ENCODE measurements around the gene LTB. TPM values are rescaled to one million over a fixed set of nuclear protein-coding genes. Genes with fewer than 3 reads are reported as not detected.
"Not testable (repeated sequence)": the region's sequence is repeated elsewhere in the genome, so short reads cannot be mapped to it uniquely, and the experiment has no call there.

LTB gene
- polyA plus RNA-seq, 1 donor, result 1.5 TPM

- peak; percentile 38 for DNase-seq
These were observed 6.8 kb downstream of the LTB start, which contains the start of gene TNF for GRCh38 chr6:31575335-31575901. TSS of gene TNF (plus strand) at chr6:31575565. CDS start at chr6:31575742, 177 bp downstream.

- no peak for DNase-seq
These were observed 7.8 kb downstream of the LTB start for GRCh38 chr6:31574106-31575061.

DNA sequence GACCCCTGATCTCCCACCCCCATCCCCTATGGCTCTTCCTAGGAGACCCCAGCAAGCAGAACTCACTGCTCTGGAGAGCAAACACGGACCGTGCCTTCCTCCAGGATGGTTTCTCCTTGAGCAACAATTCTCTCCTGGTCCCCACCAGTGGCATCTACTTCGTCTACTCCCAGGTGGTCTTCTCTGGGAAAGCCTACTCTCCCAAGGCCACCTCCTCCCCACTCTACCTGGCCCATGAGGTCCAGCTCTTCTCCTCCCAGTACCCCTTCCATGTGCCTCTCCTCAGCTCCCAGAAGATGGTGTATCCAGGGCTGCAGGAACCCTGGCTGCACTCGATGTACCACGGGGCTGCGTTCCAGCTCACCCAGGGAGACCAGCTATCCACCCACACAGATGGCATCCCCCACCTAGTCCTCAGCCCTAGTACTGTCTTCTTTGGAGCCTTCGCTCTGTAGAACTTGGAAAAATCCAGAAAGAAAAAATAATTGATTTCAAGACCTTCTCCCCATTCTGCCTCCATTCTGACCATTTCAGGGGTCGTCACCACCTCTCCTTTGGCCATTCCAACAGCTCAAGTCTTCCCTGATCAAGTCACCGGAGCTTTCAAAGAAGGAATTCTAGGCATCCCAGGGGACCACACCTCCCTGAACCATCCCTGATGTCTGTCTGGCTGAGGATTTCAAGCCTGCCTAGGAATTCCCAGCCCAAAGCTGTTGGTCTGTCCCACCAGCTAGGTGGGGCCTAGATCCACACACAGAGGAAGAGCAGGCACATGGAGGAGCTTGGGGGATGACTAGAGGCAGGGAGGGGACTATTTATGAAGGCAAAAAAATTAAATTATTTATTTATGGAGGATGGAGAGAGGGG, 8.8 kb downstream of the LTB start:
- no peak for DNase-seq

DNA sequence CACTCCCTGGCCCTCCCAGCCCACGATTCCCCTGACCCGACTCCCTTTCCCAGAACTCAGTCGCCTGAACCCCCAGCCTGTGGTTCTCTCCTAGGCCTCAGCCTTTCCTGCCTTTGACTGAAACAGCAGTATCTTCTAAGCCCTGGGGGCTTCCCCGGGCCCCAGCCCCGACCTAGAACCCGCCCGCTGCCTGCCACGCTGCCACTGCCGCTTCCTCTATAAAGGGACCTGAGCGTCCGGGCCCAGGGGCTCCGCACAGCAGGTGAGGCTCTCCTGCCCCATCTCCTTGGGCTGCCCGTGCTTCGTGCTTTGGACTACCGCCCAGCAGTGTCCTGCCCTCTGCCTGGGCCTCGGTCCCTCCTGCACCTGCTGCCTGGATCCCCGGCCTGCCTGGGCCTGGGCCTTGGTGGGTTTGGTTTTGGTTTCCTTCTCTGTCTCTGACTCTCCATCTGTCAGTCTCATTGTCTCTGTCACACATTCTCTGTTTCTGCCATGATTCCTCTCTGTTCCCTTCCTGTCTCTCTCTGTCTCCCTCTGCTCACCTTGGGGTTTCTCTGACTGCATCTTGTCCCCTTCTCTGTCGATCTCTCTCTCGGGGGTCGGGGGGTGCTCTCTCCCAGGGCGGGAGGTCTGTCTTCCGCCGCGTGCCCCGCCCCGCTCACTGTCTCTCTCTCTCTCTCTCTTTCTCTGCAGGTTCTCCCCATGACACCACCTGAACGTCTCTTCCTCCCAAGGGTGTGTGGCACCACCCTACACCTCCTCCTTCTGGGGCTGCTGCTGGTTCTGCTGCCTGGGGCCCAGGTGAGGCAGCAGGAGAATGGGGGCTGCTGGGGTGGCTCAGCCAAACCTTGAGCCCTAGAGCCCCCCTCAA, 9.9 kb downstream of the LTB start, which contains the start of gene LTA:
LTA (plus strand) TSS at position 249 of the 871 bp plus-strand sequence; CDS start at position 703, 454 bp downstream.
- DNase-seq, result no peak

DNA sequence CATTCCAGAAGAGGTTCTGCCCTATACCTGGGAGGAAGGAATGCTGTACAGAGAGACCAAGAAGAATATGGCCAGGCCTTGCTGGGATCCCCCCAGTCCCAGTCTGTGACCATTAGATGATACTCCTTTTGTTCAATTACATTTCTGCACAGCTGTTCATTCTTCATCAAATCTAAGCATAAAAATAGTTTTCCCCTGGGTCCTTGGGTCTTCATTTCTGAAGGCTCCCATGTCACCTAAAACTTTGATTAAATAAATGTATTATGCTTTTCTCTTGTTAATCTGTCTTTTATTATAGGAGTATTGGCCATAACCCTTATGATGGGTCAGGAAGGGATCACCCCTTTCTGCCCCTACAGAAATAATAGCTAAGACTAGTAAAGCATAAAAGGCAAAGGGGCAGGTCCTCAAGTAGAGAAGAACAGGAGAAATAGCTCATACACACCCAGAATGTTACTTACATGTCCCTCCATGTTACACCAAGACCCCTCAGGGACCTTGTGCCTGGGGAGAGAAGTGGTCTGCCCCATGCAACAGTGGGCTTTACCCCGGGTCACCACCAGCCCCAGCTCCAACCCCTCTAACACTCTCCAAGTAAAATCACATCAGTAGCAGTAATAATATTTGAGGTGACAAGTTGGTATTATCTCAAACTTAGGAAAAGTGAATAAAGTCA, 12.2 kb downstream of the LTB start:
- no peak for DNase-seq

- no peak for DNase-seq
These were observed 13.7 kb downstream of the LTB start for GRCh38 chr6:31568537-31568961.

DNA sequence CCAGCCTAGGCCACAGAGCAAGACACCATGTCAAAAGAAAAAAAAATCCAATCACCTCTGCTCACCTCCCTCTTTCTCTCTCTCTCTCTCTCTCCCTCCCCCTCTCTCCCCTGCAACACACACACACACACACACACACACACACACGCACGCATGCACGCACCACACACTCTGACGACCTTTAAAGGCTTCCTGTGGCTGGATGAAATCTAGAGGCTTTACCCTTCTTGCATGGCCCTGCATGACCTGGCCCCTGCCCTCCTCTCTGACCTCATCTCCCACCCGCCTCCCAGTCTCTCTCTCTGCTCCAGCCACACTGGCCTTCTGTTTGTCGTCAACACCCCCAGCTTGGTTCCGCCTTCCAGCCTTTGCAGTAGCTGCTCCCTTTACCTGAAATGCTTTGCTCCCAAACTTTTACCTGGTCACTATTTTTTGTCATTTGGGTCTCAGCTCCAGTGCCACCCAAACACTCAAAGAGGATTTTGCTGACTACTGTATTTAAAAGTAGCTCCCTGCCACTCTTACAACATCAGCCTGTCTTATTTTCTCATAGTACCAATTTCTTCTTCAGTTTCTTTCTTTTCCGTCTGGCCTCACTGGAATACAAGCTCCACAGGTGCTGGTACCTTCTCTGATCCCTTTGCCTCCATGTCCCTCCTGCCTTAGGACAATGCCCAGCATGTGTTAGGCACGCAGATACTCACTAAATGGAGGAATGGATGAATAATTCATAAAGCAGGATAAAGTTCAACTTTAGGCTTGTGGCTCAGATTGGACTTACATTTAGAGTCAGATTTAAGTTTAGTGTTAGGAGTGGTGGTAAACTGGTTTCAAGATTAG, 14.5 kb downstream of the LTB start:
- DNase-seq, result no peak

DNA sequence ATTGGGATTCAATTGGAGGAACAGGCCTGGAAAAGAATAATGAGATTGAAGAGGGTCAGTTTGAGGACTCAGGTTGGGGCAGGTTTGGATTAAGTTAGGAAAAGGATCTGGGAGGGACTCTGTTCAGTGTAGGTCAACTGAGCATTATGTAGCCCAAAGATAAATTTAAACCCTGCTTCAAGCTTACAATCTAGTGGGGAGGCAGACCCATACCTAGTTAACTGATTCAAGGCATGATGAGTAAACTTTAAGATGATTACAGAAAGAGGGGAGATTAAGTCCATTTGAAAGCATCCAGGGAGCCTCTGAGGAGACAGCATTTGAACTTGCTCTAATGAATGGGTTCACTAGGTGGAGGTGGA, 21.5 kb downstream of the LTB start:
- DNase-seq, result no peak

- DNase-seq, result no peak
These were observed 22.1 kb downstream of the LTB start for GRCh38 chr6:31559958-31560696.

GRCh38 chr6:31559606-31559957, 22.6 kb downstream of the LTB start:
- no peak for DNase-seq

- DNase-seq, result no peak
These were observed 23.4 kb downstream of the LTB start for GRCh38 chr6:31558631-31559500.

GRCh38 chr6:31558318-31558625, 24.0 kb downstream of the LTB start:
- no peak for DNase-seq

- no peak for DNase-seq
These were observed 24.5 kb downstream of the LTB start for GRCh38 chr6:31557443-31558317.

GRCh38 chr6:31556307-31556706, 25.9 kb downstream of the LTB start:
- no peak for DNase-seq

DNA sequence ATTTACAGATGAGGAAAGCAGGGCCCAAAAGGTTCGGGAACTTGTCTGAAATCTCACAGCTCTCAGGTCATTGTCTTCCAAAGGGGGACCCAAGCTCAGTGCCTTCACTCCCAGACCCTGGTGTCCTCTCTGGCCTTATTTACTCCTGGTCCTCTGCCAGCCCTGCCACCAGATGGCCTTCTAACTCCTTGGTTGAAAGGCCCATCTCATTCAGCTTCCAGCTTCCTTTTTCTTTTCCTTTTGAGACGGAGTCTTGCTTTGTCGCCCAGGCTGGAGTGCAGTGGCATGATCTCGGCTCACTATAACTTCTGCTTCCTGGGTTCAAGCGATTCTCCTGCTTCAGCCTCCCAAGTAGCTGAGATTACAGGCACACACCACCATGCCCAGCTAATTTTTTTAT, 30.9 kb downstream of the LTB start:
- not testable (repeated sequence) for DNase-seq

GRCh38 chr6:31548544-31548873, 33.7 kb downstream of the LTB start:
- DNase-seq, result no peak

DNA sequence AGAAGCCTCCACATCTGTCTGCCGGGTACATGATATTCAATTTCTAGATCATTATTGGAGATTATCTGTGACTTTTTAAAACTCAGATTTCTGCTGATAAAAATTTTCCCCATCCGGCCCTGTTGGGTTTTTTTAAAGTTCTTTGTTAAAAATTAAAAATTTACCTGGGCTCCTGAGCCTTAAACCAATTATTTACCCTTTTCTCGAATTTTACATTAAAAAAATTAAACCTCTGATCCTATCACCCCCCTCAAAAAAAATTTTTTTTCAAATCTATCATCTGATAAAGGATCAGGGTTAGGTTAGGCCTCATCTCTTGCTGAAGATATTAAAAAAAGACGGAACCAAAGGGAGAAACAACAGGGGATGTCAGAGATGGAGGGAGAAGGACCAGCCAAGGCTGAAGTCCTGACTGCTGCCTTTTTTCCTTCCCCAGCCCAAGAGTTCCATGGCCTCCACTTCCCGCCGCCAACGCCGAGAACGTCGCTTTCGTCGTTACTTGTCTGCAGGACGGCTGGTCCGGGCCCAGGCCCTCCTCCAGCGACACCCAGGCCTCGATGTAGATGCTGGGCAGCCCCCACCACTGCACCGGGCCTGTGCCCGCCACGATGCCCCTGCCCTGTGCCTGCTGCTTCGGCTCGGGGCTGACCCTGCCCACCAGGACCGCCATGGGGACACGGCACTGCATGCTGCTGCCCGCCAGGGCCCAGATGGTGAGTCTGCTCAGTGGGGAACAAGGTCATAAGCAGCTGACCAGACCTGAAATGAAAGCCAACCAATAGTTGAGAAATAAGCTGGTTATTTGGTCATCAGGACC, 34.3 kb downstream of the LTB start:
- DNase-seq, result no peak
